ENCODE data around the gene PMM2. TPM values are rescaled to one million over a fixed set of nuclear protein-coding genes. Genes with fewer than 3 reads are reported as not detected.
"Not testable (repeated sequence)": the region's sequence is repeated elsewhere in the genome, so short reads cannot be mapped to it uniquely, and the experiment has no call there.

The PMM2 gene
- total RNA-seq: 10 to 100 TPM; 22.9 to 59.3 TPM

DNA sequence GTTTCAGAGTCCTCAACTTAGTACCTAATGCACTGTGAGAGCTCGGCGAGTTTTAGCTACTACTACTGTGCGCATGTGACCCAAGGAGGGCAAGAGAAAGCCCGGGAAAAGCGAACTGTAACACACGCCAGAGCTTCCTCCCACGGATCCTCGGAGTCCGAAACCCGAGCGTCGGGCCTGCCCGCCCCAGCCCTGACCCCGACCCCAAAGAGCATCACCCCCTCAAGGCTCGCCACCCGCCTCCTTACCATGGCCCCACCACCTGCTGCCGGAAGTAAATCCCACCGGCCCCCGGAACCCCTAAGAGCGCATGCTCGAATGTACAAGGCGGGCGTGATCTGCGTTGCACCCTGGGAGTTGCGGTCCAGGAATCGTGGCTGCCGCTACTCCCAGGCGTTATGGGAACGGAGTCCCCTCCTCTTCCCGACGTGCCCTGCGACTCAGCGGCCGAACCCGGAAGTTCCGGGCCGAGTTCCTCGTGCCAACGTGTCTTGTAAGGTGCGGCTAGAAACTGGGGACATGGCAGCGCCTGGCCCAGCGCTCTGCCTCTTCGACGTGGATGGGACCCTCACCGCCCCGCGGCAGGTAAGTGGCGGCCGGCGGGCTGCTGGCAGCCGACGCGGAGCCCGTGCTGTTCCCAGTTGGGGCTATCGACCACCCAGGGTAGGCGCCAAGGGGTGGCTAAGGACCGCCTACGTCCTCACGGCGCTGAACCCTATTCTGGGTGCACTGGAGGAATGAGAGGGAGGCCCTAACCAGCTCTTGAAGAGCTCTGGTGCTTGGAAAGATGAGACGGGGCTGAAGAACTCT lies at the start of gene PMM2, which contains the start of gene TMEM186:
Gene PMM2, plus strand, starts transcription at position 476 of the 810 bp plus-strand sequence. Its CDS starts 44 bp downstream, at position 520.
Gene TMEM186, minus strand, starts transcription at position 276 of the 810 bp plus-strand sequence. Its CDS starts 25 bp downstream, at position 251.
- peak; percentile 88 for ATAC-seq (ENCODE audit: insufficient number of reproducible peaks, low FRiP score, low read depth)
- peak within 1 kb of the TSS; percentile 69 to 78 for H3K27ac ChIP-seq
- H3K4me1 ChIP-seq (ENCODE audit: control insufficient read depth in 1 of 2, low read depth in 2 of 2): peaks cover 20 to 41% of the 10 kb centered on the region in 2 donors

DNA sequence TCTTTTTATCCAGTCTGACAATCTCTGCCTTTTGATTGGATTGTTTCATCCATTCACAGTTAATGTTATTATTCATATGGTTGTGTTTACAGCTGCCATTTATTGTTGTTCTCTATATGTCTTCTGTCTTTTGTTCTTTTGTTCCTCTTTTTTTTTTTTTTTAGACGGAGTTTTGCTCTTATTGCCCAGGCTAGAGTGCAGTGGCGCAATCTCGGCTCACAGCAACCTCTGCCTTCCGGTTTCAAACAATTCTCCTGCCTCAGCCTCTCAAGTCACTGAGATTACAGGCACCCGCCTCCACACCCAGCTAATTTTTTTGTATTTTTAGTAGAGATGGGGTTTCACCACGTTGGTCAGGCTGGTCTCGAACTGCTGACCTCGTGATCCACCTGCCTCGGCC lies 48.7 kb upstream of the PMM2 start:
- H3K27me3 ChIP-seq (replicated peaks; ENCODE audit: insufficient read depth); H3K4me3 ChIP-seq; H3K36me3 ChIP-seq; H3K4me1 ChIP-seq (ENCODE audit: control insufficient read depth in 1 of 2, low read depth in 2 of 2); H3K9me3 ChIP-seq; H3K27ac ChIP-seq; ATAC-seq (ENCODE audit: insufficient number of reproducible peaks, low FRiP score, low read depth); DNase-seq (ENCODE audit: low spot score): not testable (repeated sequence)

More for the DNA sequence above, at the start of gene PMM2, which contains the start of gene TMEM186:
- Histone ChIP-seq H3K36me3 (peaks cover 8% of the 10 kb centered on the region), H3K9me3 (no peaks in the 10 kb centered on the region), H3K27me3 (replicated peaks; ENCODE audit: insufficient read depth) (no peaks in the 10 kb centered on the region), H3K4me3 (peak within 1 kb of the TSS; percentile 95)
- TF ChIP-seq, protein P1, sequence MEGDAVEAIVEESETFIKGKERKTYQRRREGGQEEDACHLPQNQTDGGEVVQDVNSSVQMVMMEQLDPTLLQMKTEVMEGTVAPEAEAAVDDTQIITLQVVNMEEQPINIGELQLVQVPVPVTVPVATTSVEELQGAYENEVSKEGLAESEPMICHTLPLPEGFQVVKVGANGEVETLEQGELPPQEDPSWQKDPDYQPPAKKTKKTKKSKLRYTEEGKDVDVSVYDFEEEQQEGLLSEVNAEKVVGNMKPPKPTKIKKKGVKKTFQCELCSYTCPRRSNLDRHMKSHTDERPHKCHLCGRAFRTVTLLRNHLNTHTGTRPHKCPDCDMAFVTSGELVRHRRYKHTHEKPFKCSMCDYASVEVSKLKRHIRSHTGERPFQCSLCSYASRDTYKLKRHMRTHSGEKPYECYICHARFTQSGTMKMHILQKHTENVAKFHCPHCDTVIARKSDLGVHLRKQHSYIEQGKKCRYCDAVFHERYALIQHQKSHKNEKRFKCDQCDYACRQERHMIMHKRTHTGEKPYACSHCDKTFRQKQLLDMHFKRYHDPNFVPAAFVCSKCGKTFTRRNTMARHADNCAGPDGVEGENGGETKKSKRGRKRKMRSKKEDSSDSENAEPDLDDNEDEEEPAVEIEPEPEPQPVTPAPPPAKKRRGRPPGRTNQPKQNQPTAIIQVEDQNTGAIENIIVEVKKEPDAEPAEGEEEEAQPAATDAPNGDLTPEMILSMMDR (IDR thresholded peaks at IDR 0.05): no peak
- peak; percentile 83 for DNase-seq (ENCODE audit: low spot score)

DNA sequence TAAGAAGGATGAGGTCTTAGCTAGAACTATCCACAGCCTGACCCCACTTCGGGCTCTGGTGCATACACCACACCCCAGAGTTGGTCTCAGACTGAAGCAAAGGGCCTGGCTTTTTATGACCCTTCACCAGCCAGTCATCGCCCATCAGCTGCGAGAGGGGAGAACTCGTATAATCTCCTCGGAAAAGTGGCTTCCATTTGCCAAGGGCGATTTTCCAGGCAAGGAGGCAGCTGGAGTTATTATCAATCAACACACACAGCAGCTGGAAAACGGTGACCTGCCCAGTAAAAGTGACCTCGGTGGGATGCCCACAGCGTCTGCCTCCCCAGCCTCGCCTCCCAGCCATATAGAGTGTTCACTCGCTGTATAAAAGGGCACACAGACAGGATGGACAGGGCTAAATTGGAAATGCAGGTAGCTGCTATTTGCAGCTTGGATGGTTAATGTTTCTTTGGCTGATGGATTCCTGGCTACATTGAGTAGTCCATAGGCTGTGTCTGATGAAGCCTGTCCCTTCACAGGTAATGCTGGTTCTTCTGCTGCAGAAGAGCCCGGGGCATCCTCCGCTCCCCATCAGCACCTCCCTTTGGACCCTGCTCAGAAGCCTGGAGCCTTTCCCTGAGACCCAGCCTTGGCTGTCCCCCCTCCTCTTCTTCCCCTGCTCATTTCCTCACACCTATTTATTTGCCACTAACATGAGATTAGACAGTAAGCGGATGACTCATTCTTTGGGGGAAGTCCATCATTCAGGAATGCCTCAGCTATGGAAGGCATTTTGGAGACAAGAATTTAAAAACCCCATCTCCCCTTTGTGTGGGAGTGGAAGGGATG lies 45.9 kb upstream of the PMM2 start:
- Histone ChIP-seq H3K27ac (no peak overlapping the region), H3K36me3 (no peaks in the 10 kb centered on the region), H3K4me1 (ENCODE audit: control insufficient read depth in 1 of 2, low read depth in 2 of 2) (no peaks in the 10 kb centered on the region), H3K27me3 (replicated peaks; ENCODE audit: insufficient read depth) (no peaks in the 10 kb centered on the region), H3K4me3 (no peak overlapping the region), H3K9me3 (no peaks in the 10 kb centered on the region)
- ATAC-seq (ENCODE audit: insufficient number of reproducible peaks, low FRiP score, low read depth) (no peak), DNase-seq (ENCODE audit: low spot score) (no peak)
- TF ChIP-seq, protein P1 (IDR thresholded peaks at IDR 0.05): no peak

DNA sequence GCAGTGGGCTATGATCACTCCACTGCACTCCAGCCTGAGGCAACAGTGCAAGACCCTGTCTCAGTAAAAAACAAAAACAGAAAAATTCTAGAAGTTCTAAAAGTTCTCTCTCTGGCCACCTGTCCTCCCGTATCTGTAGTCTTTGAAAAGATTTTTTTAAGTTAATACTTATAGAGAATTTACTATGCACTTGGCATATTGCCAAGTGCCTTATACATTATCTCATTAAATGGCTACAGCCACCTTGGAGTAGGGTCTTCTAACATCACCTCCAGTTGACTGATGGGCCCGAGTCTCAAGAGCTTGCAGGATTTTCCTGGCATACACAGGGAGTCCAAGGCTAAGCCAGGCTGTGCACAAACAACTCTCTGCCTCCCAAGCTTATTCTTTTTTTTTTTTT lies 44.9 kb upstream of the PMM2 start:
- DNase-seq (ENCODE audit: low spot score) (no peak), ATAC-seq (ENCODE audit: insufficient number of reproducible peaks, low FRiP score, low read depth) (no peak)
- Histone ChIP-seq H3K27me3 (replicated peaks; ENCODE audit: insufficient read depth) (no peaks in the 10 kb centered on the region), H3K4me1 (ENCODE audit: control insufficient read depth in 1 of 2, low read depth in 2 of 2) (no peaks in the 10 kb centered on the region), H3K9me3 (no peaks in the 10 kb centered on the region), H3K27ac (no peak overlapping the region), H3K4me3 (no peak overlapping the region), H3K36me3 (no peaks in the 10 kb centered on the region)
- TF ChIP-seq, protein P1 (IDR thresholded peaks at IDR 0.05): no peak

DNA sequence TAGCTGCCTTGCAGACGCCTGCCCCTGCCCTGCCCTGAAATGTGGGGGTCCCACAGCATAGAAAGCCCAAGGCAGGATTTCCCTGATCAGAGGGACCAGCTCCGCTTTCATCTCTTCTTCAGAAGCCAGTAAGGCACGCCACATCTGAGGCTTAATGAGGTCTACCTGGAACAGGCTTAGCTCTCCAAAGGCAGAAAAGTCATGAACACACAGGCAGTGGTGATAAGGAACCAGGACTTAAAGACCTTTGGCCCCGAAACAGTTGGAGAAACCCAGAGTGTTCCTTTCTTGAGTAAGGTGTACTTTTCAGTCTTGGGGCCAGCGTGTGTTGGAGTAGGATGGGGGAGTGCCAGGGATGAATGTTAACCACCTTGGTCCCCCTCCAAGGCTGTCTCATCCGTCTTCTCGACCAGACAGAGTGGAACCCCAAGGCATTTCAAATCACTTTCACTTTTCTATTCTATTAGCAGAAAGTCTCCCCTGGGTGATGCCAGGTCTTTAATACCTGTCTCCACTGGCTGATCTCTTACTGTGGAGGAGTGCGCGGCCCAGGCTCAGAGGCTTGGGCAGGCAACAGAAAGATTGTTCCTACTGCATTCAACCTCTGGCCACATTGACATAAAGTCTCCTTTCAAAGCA lies 44.1 kb upstream of the PMM2 start:
- TF ChIP-seq, protein P1 (IDR thresholded peaks at IDR 0.05): no peak
- no peak overlapping the region for H3K27ac ChIP-seq
- no peaks in the 10 kb centered on the region for H3K27me3 ChIP-seq (replicated peaks; ENCODE audit: insufficient read depth)
- H3K9me3 ChIP-seq: no peaks in the 10 kb centered on the region
- DNase-seq (ENCODE audit: low spot score) (no peak), ATAC-seq (ENCODE audit: insufficient number of reproducible peaks, low FRiP score, low read depth) (no peak)
- H3K4me3 ChIP-seq: no peak overlapping the region
- no peaks in the 10 kb centered on the region for H3K36me3 ChIP-seq
- H3K4me1 ChIP-seq (ENCODE audit: control insufficient read depth in 1 of 2, low read depth in 2 of 2): no peaks in the 10 kb centered on the region

Measured in thoracic aorta (tissue), 2 donors.